HepG2 (cell line): ENCODE measurements around the gene LIPC. TPM values are rescaled to one million over a fixed set of nuclear protein-coding genes. Genes with fewer than 3 reads are reported as not detected.
A peak's percentile ranks its signal among the peaks of the same experiment; 100 is the strongest.

Source experiments
- ATAC-seq: fragments of 200-7000 bp; cut with Tn5 transposase; 3 replicates; pipeline ENCODE4 v1.9.1; 2020; ENCODE audit warnings: mild to moderate bottlenecking, moderate library complexity
- BruUV-seq: library from RNA; stranded (reverse); fragments of 400-500 nt; replicated peaks from 2 replicates; lab custom pipeline; 2021; lab: Mats Ljungman, UMichigan
- CTCF ChIA-PET: fragments of 300-600 bp; formaldehyde crosslinking; extraction: SDS; loops from one replicate; lab custom pipeline; 2021; ENCODE audit warnings: low total read pairs, inconsistent platforms, low intra/inter-chr PET ratio; lab: Yijun Ruan, JAX
- POLR2A ChIA-PET: fragments of 350-600 bp; sonication (Branson Sonifier 250); formaldehyde crosslinking; loops from one replicate; lab custom pipeline; 2020; ENCODE audit warnings: antibody characterized with exemption, inconsistent platforms; lab: Yijun Ruan, JAX
- DNase-seq: peaks from one replicate; pipeline ENCODE4 v3.0.0-alpha.2; 2015; ENCODE audit warnings: low spot score
- FAIRE-seq: peaks from 3 replicates; lab custom pipeline; 2011; peaks lifted over from hg19 to GRCh38; lab: Jason Lieb, UNC
- H2AFZ ChIP-seq: one replicate; pipeline ENCODE4 v1.6.1; 2011; ENCODE audit warnings: low read length, inconsistent platforms
- H3K27ac ChIP-seq: fragments of 300-600 bp; 3 replicates; pipeline ENCODE4 v1.8.0; 2011; ENCODE audit warnings: mixed run types, mild to moderate bottlenecking, mixed read lengths, low read length, inconsistent platforms; ENCODE audit not compliant: insufficient read depth; ENCODE audit errors: extremely low read length
- H3K27me3 ChIP-seq, 2 experiments: fragments of 200-600 bp in 1 of 2; 2 replicates in 1 of 2; 3 replicates in 1 of 2; pipeline versions ENCODE4 v1.6.0 to v1.8.0; 2011; ENCODE audit warnings: low read length in 2 of 2, mild to moderate bottlenecking in 2 of 2, moderate library complexity in 2 of 2, inconsistent platforms in 1 of 2; ENCODE audit not compliant: insufficient read depth in 2 of 2, control insufficient read depth in 1 of 2
- H3K36me3 ChIP-seq, 2 experiments: fragments of 200-600 bp in 1 of 2; replicated peaks in 1 of 2; 2 replicates in 1 of 2; 3 replicates in 1 of 2; pipeline versions ENCODE4 v1.5.1 to v1.8.0; 2011; ENCODE audit warnings: low read length in 2 of 2, inconsistent platforms in 1 of 2; ENCODE audit not compliant: insufficient read depth in 2 of 2, control insufficient read depth in 1 of 2
- H3K4me1 ChIP-seq: 2 replicates; pipeline ENCODE4 v1.5.1; 2012; ENCODE audit warnings: low read length, inconsistent platforms; ENCODE audit not compliant: insufficient read depth
- H3K4me2 ChIP-seq: 2 replicates; pipeline ENCODE4 v1.6.0; 2011; ENCODE audit warnings: low read depth, low read length, inconsistent platforms
- H3K4me3 ChIP-seq, 3 experiments: fragments of 200-600 bp in 1 of 3; sonication (generic), shearing (Covaris generic) in 1 of 3; replicated peaks in 1 of 3; 2 replicates each; pipeline ENCODE4 v1.5.1; 2011 to 2016; ENCODE audit warnings: low read length in 3 of 3, inconsistent platforms in 2 of 3, low read depth in 2 of 3, mild to moderate bottlenecking in 2 of 3, control low read depth in 1 of 3, mixed read lengths in 1 of 3; ENCODE audit not compliant: insufficient read depth in 1 of 3
- H3K79me2 ChIP-seq: one replicate; pipeline ENCODE4 v1.6.1; 2011; ENCODE audit warnings: low read length, inconsistent platforms; ENCODE audit not compliant: insufficient read depth
- H3K9ac ChIP-seq: 2 replicates; pipeline ENCODE4 v1.6.0; 2011; ENCODE audit warnings: mild to moderate bottlenecking, low read depth, low read length, inconsistent platforms; ENCODE audit not compliant: insufficient read depth
- H3K9me3 ChIP-seq: 2 replicates; pipeline ENCODE4 v1.5.1; 2012; ENCODE audit warnings: mild to moderate bottlenecking, low read length
- H4K20me1 ChIP-seq: 2 replicates; pipeline ENCODE4 v1.6.0; 2011; ENCODE audit warnings: inconsistent platforms, mild to moderate bottlenecking, low read length, moderate library complexity; ENCODE audit not compliant: insufficient read depth
- ATF7-NPFF ChIP-seq: sonication (generic); formaldehyde crosslinking; IDR thresholded peaks from 2 replicates; pipeline ENCODE4 v1.8.1; 2023; ENCODE audit warnings: mild to moderate bottlenecking, low read depth, missing genetic modification reagents, moderate library complexity
- ELF4 ChIP-seq: sonication (generic); formaldehyde crosslinking; IDR thresholded peaks from 2 replicates; pipeline ENCODE4 v1.5.0; 2020; ENCODE audit warnings: missing genetic modification reagents, mild to moderate bottlenecking, moderate library complexity, borderline replicate concordance
- PPARG ChIP-seq: conservative IDR thresholded peaks from 2 replicates; pipeline ENCODE4 v1.6.1; 2016; ENCODE audit warnings: missing biosample characterization, missing genetic modification reagents
- TRIM24 ChIP-seq: sonication (generic); formaldehyde crosslinking; IDR thresholded peaks from 2 replicates; pipeline ENCODE4 v1.8.0; 2022; ENCODE audit warnings: mild to moderate bottlenecking, missing genetic modification reagents
- ZBTB38 ChIP-seq: sonication (generic); formaldehyde crosslinking; IDR thresholded peaks from 2 replicates; pipeline ENCODE4 v1.5.1; 2020; ENCODE audit warnings: mild to moderate bottlenecking, missing genetic modification reagents
- ZNF382 ChIP-seq: sonication (generic); formaldehyde crosslinking; IDR thresholded peaks from 2 replicates; pipeline ENCODE4 v1.5.0; 2020; ENCODE audit warnings: missing genetic modification reagents, mild to moderate bottlenecking, borderline replicate concordance
- WGBS: methylation state at CpG from one replicate; pipeline ENCODE4 v1.1.6; 2017; ENCODE audit warnings: low lambda C conversion rate; 5-methylcytosine and 5-hydroxymethylcytosine counted together
- in situ Hi-C: cut with HindIII; loops from 2 replicates; pipeline ENCODE4 v1.10.0; 2017; ENCODE audit warnings: low pct_unique_long_range_greater_than_20kb; ENCODE audit not compliant: extremely low pct_ligation_motif_present
- intact Hi-C: fragments of 100-400 bp; cut with micrococcal nuclease; formaldehyde crosslinking; loops from one replicate; pipeline ENCODE4 v1.10.0; 2022; ENCODE audit not compliant: unreplicated experiment
- polyA plus RNA-seq, 8 experiments: library from polyadenylated mRNA; depleted of rRNA in 3 of 8; stranded (reverse) in 7 of 8; unstranded in 1 of 8; fragments of >200 nt; fragmentation: Illumina TruSeq in 4 of 8; extraction: Trizol in 4 of 8; gene quantifications; 2 replicates each; pipeline versions ENCODE4 v1.2.1 to v1.2.3, GENCODE V29; 2011 to 2016; ENCODE audit warnings: low read depth in 4 of 8, missing spikeins in 1 of 8, mixed read lengths in 1 of 8; ENCODE audit not compliant: insufficient read depth in 1 of 8
- total RNA-seq, 5 experiments: library from RNA; depleted of rRNA; stranded (reverse); fragments of >200 nt; fragmentation: Illumina TruSeq; extraction: Trizol; gene quantifications; 2 replicates each; pipeline ENCODE4 v1.2.3, GENCODE V29; 2016; ENCODE audit warnings: low read depth in 1 of 5
- TF ChIP-seq, protein P1 (sequence below): sonication (generic); formaldehyde crosslinking; conservative IDR thresholded peaks from 2 replicates; pipeline ENCODE4 v1.4.0; 2020; ENCODE audit warnings: missing genetic modification reagents
- TF ChIP-seq, protein P2 (sequence below): IDR thresholded peaks from 2 replicates; pipeline ENCODE4 v1.6.1; 2016; ENCODE audit warnings: missing compliant biosample characterization, missing genetic modification reagents, borderline replicate concordance
- TF ChIP-seq, protein P3 (sequence below): sonication (generic); formaldehyde crosslinking; IDR thresholded peaks from 2 replicates; pipeline ENCODE4 v1.5.1; 2020; ENCODE audit warnings: mild to moderate bottlenecking, missing genetic modification reagents, moderate library complexity
- TF ChIP-seq, protein P4 (sequence below): sonication (generic); formaldehyde crosslinking; IDR thresholded peaks from 2 replicates; pipeline ENCODE4 v1.4.0; 2020; ENCODE audit warnings: missing genetic modification reagents

LIPC gene
- total and polyA plus RNA-seq, 2 of the 13 experiments (the other 11 are each of a cell fraction or from before 2014, with no cell fraction given): 26.0 to 38.0 TPM

DNA sequence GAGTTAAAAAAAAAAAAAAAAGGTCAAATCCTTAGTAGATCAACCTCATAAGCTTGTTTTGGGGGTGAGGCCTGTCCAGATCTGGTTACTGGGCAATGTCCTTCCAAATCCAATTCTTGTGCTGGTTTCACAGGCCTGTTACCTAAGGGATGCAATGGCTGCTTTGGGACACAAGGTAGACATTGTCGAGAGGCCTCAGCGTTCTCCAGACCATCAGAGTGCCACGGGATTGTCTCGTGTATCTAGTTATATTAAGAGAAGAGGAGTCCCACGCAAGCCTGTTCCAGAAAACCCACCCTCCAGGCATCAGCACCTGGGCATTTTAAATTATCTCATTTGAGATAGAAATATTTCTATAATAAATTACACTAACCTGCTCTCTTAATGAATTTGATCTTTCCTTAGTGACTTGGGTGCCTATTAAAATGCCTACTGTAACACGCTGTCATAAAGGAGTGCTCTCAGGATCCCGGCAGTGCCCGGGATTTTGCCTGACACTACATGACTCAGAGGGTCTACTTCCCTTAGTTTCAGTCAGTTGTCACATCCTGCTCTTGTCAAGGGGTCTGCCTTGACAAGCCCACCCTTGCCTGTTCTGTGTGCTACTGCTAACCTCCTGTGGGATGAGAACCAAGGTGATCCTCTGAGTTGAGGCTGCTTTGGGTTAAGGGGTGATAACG is 116.0 kb downstream of the LIPC start (continued):
- TF ChIP-seq, protein P1, sequence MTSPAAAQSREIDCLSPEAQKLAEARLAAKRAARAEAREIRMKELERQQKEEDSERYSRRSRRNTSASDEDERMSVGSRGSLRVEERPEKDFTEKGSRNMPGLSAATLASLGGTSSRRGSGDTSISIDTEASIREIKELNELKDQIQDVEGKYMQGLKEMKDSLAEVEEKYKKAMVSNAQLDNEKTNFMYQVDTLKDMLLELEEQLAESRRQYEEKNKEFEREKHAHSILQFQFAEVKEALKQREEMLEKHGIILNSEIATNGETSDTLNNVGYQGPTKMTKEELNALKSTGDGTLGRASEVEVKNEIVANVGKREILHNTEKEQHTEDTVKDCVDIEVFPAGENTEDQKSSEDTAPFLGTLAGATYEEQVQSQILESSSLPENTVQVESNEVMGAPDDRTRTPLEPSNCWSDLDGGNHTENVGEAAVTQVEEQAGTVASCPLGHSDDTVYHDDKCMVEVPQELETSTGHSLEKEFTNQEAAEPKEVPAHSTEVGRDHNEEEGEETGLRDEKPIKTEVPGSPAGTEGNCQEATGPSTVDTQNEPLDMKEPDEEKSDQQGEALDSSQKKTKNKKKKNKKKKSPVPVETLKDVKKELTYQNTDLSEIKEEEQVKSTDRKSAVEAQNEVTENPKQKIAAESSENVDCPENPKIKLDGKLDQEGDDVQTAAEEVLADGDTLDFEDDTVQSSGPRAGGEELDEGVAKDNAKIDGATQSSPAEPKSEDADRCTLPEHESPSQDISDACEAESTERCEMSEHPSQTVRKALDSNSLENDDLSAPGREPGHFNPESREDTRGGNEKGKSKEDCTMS: no peak
- TF ChIP-seq, protein P2, sequence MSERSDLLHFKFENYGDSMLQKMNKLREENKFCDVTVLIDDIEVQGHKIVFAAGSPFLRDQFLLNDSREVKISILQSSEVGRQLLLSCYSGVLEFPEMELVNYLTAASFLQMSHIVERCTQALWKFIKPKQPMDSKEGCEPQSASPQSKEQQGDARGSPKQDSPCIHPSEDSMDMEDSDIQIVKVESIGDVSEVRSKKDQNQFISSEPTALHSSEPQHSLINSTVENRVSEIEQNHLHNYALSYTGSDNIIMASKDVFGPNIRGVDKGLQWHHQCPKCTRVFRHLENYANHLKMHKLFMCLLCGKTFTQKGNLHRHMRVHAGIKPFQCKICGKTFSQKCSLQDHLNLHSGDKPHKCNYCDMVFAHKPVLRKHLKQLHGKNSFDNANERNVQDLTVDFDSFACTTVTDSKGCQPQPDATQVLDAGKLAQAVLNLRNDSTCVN (CRISPR knock-in tag): no peak
- TF ChIP-seq ATF7-NPFF (CRISPR knock-in tag) (no peak), TRIM24 (no peak), ELF4 (no peak), ZNF382 (CRISPR knock-in tag) (no peak)

DNA sequence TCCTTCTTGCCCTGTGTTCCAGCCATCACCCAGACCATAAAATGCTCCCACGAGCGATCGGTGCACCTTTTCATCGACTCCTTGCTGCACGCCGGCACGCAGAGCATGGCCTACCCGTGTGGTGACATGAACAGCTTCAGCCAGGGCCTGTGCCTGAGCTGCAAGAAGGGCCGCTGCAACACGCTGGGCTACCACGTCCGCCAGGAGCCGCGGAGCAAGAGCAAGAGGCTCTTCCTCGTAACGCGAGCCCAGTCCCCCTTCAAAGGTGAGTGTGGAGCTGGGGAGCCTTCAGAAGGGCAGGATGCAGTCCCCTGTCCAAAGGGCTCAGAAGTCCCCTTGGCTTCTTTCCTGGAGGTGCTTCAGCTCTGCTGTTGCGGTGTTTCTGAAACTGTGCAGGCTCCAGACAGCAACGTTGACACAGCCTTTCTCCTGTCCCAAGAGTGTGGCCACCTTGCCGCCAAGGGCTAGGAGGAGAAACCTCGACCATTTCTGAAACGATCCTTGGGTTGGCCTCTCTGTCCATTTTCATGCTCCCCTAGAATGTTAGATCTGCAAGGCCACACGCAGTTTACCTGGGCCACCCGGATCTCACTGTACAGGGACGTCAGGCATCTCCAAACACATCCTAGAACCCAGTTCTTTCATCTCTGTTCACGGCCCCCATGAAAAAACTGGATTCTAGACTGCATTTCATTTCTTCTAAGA is 116.7 kb downstream of the LIPC start:
- intact Hi-C loops: no loop called here

More for the DNA sequence above, 116.7 kb downstream of the LIPC start:
- ChIA-PET CTCF (no interaction called here), POLR2A (no interaction called here)
- Histone ChIP-seq H3K27me3 (no peaks in the 10 kb centered on the region), H3K9ac (no peak overlapping the region), H3K4me1 (peaks cover 56% of the 10 kb centered on the region), H3K4me2 (no peak overlapping the region), H3K9me3 (no peaks in the 10 kb centered on the region)
- WGBS: 97% methylated on average over 14 of the region's 26 CpGs
- FAIRE-seq (no peak), ATAC-seq (no peak)
- no TSS peak for BruUV-seq
- TF ChIP-seq ZBTB38 (CRISPR knock-in tag): peak; percentile 28; the same call in 1 of the 2 replicates
- TF ChIP-seq, protein P3, sequence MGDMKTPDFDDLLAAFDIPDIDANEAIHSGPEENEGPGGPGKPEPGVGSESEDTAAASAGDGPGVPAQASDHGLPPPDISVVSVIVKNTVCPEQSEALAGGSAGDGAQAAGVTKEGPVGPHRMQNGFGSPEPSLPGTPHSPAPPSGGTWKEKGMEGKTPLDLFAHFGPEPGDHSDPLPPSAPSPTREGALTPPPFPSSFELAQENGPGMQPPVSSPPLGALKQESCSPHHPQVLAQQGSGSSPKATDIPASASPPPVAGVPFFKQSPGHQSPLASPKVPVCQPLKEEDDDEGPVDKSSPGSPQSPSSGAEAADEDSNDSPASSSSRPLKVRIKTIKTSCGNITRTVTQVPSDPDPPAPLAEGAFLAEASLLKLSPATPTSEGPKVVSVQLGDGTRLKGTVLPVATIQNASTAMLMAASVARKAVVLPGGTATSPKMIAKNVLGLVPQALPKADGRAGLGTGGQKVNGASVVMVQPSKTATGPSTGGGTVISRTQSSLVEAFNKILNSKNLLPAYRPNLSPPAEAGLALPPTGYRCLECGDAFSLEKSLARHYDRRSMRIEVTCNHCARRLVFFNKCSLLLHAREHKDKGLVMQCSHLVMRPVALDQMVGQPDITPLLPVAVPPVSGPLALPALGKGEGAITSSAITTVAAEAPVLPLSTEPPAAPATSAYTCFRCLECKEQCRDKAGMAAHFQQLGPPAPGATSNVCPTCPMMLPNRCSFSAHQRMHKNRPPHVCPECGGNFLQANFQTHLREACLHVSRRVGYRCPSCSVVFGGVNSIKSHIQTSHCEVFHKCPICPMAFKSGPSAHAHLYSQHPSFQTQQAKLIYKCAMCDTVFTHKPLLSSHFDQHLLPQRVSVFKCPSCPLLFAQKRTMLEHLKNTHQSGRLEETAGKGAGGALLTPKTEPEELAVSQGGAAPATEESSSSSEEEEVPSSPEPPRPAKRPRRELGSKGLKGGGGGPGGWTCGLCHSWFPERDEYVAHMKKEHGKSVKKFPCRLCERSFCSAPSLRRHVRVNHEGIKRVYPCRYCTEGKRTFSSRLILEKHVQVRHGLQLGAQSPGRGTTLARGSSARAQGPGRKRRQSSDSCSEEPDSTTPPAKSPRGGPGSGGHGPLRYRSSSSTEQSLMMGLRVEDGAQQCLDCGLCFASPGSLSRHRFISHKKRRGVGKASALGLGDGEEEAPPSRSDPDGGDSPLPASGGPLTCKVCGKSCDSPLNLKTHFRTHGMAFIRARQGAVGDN (CRISPR knock-in tag): peak; percentile 20; the same call in 1 of the 2 replicates
- TF ChIP-seq, protein P4, sequence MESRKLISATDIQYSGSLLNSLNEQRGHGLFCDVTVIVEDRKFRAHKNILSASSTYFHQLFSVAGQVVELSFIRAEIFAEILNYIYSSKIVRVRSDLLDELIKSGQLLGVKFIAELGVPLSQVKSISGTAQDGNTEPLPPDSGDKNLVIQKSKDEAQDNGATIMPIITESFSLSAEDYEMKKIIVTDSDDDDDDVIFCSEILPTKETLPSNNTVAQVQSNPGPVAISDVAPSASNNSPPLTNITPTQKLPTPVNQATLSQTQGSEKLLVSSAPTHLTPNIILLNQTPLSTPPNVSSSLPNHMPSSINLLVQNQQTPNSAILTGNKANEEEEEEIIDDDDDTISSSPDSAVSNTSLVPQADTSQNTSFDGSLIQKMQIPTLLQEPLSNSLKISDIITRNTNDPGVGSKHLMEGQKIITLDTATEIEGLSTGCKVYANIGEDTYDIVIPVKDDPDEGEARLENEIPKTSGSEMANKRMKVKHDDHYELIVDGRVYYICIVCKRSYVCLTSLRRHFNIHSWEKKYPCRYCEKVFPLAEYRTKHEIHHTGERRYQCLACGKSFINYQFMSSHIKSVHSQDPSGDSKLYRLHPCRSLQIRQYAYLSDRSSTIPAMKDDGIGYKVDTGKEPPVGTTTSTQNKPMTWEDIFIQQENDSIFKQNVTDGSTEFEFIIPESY (CRISPR knock-in tag): 0 out of 2 replicates have a peak, but pooled peaks have one; percentile 45
- no peak for TF ChIP-seq PPARG
- TF ChIP-seq, all 625 proteins: peak for 3
- Histone ChIP-seq H3K27ac (no peak overlapping the region), H3K4me3 (no peak overlapping the region), H4K20me1 (no peaks in the 10 kb centered on the region), H3K36me3 (peaks cover 0 to 1% of the 10 kb centered on the region in 2 experiments; a peak in 1 of 5 replicates), H3K79me2 (no peaks in the 10 kb centered on the region), H2AFZ (no peak overlapping the region)
- DNase-seq: no peak
- in situ Hi-C loops: loop anchor here (5.0 kb wide), 1 partner anchor 76 kb away; no protein-coding TSS in a partner anchor
